Esophagus muscularis mucosa (tissue), 4 donors: Measurements from ENCODE around the gene MME.

Source experiments
- EP300 ChIP-seq: sonication (generic); formaldehyde crosslinking; IDR thresholded peaks from one replicate; pipeline ENCODE4 v1.6.1; 2017; ENCODE audit warnings: antibody characterized with exemption
- POLR2A ChIP-seq: fragments of 450-650 bp; IDR thresholded peaks from one replicate; pipeline ENCODE4 v1.6.1; 2017; ENCODE audit warnings: antibody characterized with exemption, moderate library complexity, mild to moderate bottlenecking, low read depth
- TF ChIP-seq, protein P1 (sequence below), 3 experiments: fragments of 200-600 bp in 2 of 3; fragments of 450-650 bp in 1 of 3; sonication (generic) in 2 of 3; IDR thresholded peaks; one replicate each; pipeline ENCODE4 v1.5.1; 2017 to 2019; ENCODE audit warnings: antibody characterized with exemption in 3 of 3, mild to moderate bottlenecking in 2 of 3, moderate library complexity in 1 of 3

DNA sequence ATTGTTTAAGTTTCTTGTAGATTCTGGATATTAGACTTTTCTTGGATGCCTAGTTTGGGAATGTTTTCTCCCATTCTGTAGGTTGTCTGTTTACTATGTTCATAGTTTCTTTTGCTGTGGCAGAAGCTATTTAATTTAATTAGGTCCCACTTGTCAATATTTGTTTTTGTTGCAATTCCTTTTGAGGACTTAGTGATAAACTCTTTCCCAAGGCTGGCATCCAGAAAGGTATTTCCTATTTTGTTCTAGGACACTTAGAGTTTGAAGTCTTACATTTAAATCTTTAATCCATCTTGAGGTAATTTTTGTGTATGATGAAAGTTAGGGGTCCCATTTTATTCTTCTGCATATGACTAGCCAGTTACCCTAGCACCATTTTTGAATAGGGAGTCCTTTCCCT, 54.9 kb downstream of the MME start:
- TF ChIP-seq, protein P1, sequence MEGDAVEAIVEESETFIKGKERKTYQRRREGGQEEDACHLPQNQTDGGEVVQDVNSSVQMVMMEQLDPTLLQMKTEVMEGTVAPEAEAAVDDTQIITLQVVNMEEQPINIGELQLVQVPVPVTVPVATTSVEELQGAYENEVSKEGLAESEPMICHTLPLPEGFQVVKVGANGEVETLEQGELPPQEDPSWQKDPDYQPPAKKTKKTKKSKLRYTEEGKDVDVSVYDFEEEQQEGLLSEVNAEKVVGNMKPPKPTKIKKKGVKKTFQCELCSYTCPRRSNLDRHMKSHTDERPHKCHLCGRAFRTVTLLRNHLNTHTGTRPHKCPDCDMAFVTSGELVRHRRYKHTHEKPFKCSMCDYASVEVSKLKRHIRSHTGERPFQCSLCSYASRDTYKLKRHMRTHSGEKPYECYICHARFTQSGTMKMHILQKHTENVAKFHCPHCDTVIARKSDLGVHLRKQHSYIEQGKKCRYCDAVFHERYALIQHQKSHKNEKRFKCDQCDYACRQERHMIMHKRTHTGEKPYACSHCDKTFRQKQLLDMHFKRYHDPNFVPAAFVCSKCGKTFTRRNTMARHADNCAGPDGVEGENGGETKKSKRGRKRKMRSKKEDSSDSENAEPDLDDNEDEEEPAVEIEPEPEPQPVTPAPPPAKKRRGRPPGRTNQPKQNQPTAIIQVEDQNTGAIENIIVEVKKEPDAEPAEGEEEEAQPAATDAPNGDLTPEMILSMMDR (IDR thresholded peaks at IDR 0.05) = no peak
- TF ChIP-seq EP300 (no peak), POLR2A (no peak)
